Caco-2 (cell line): ENCODE data around the gene PAPPA. TPM values are rescaled to one million over a fixed set of nuclear protein-coding genes. Genes with fewer than 3 reads are reported as not detected.

Experiments used
- BruUV-seq: library from RNA; stranded (reverse); fragments of 400-500 nt; replicated peaks from 2 replicates; lab custom pipeline; 2021; lab: Mats Ljungman, UMichigan
- CTCF ChIA-PET: fragments of 300-600 bp; sonication (Branson Sonifier 250); formaldehyde crosslinking; loops from one replicate; lab custom pipeline; 2022; ENCODE audit warnings: antibody characterized with exemption; lab: Charles Lee
- POLR2A ChIA-PET: fragments of 300-600 bp; sonication (Branson Sonifier 250); formaldehyde crosslinking; loops from one replicate; lab custom pipeline; 2022; ENCODE audit warnings: antibody characterized with exemption; lab: Charles Lee
- DNase-seq, 2 experiments: peaks; one replicate each; pipeline versions ENCODE4 v3.0.0 to v3.0.0-alpha.2; 2020 to 2022
- H3K27me3 ChIP-seq: replicated peaks from 2 replicates; pipeline ENCODE4 v1.6.0; 2011; ENCODE audit warnings: low read length; ENCODE audit not compliant: control insufficient read depth, insufficient read depth
- H3K36me3 ChIP-seq: 2 replicates; pipeline ENCODE4 v1.5.1; 2011; ENCODE audit warnings: low read length; ENCODE audit not compliant: control insufficient read depth, insufficient read depth
- H3K4me1 ChIP-seq: fragments of 250-450 bp; sonication (Bioruptor Pico); 2 replicates; pipeline ENCODE4 v1.5.1; 2020; ENCODE audit warnings: mild to moderate bottlenecking
- H3K4me3 ChIP-seq: 2 replicates; pipeline ENCODE4 v1.5.1; 2011; ENCODE audit warnings: low read depth, mild to moderate bottlenecking, control low read depth, low read length
- H3K9me3 ChIP-seq: fragments of 250-450 bp; sonication (Bioruptor Pico); 2 replicates; pipeline ENCODE4 v1.5.1; 2020; ENCODE audit warnings: mild to moderate bottlenecking, moderate library complexity
- H3K27ac Mint-ChIP-seq: one replicate; pipeline ENCODE4 v1.8.0; 2022; ENCODE audit warnings: mixed read lengths; ENCODE audit not compliant: unreplicated experiment
- H3K27me3 Mint-ChIP-seq: one replicate; pipeline ENCODE4 v1.8.0; 2022; ENCODE audit warnings: mixed read lengths; ENCODE audit not compliant: insufficient read depth, unreplicated experiment
- H3K36me3 Mint-ChIP-seq: one replicate; pipeline ENCODE4 v1.8.0; 2022; ENCODE audit warnings: mild to moderate bottlenecking, mixed read lengths; ENCODE audit not compliant: insufficient read depth, unreplicated experiment
- H3K4me1 Mint-ChIP-seq: one replicate; pipeline ENCODE4 v1.8.0; 2022; ENCODE audit warnings: low read depth, mixed read lengths; ENCODE audit not compliant: unreplicated experiment
- H3K4me3 Mint-ChIP-seq: one replicate; pipeline ENCODE4 v1.8.0; 2022; ENCODE audit warnings: mild to moderate bottlenecking, moderate library complexity, mixed read lengths; ENCODE audit not compliant: unreplicated experiment
- H3K9me3 Mint-ChIP-seq: one replicate; pipeline ENCODE4 v1.8.0; 2022; ENCODE audit warnings: mixed read lengths; ENCODE audit not compliant: unreplicated experiment
- CTCF ChIP-seq, 2 experiments: fragments of 200-600 bp in 1 of 2; IDR thresholded peaks; 1 replicate in 1 of 2; 2 replicates in 1 of 2; pipeline versions ENCODE4 v1.5.1 to v1.8.0; 2011 to 2022; ENCODE audit warnings: antibody characterized with exemption in 1 of 2, control low read depth in 1 of 2, inconsistent platforms in 1 of 2, low read depth in 1 of 2, low read length in 1 of 2, mild to moderate bottlenecking in 1 of 2, moderate library complexity in 1 of 2; ENCODE audit not compliant: insufficient read depth in 1 of 2, severe bottlenecking in 1 of 2, unreplicated experiment in 1 of 2
- intact Hi-C: fragments of 100-400 bp; cut with micrococcal nuclease; formaldehyde crosslinking; loops from one replicate; pipeline ENCODE4 v1.10.0; 2022; ENCODE audit not compliant: unreplicated experiment
- total RNA-seq: library from RNA; stranded (reverse); gene quantifications from 2 replicates; pipeline ENCODE4 v1.2.3, GENCODE V29; 2022

The PAPPA gene
- total RNA-seq, 1 experiment from 2014 or later = not detected

- no peak for TF ChIP-seq CTCF (IDR thresholded peaks at IDR 0.05; ENCODE audit: insufficient read depth in 1 of 2, low read depth in 1 of 2, low read length in 1 of 2, severe bottlenecking in 1 of 2, unreplicated experiment in 1 of 2)
- Histone ChIP-seq H3K4me3 (no peak overlapping the region), H3K9me3 (no peaks in the 10 kb centered on the region), H3K4me1 (no peaks in the 10 kb centered on the region), H3K36me3 (no peaks in the 10 kb centered on the region), H3K27me3 (no peaks in the 10 kb centered on the region)
- H3K4me3 Mint-ChIP-seq = no peak overlapping the region
- no peak for DNase-seq
- ChIA-PET CTCF (no interaction called here), POLR2A (no interaction called here)
- no TSS peak for BruUV-seq
- no peaks in the 10 kb centered on the region for H3K36me3 Mint-ChIP-seq
- H3K27me3 Mint-ChIP-seq = peaks cover 9% of the 10 kb centered on the region
- H3K27ac Mint-ChIP-seq = no peak overlapping the region
- intact Hi-C loops = no loop called here
- no peaks in the 10 kb centered on the region for H3K9me3 Mint-ChIP-seq
- H3K4me1 Mint-ChIP-seq = no peaks in the 10 kb centered on the region
Observed at GRCh38 chr9:116208417-116209232, 55.0 kb downstream of the PAPPA start.

- no peaks in the 10 kb centered on the region for H3K9me3 ChIP-seq
- ChIA-PET POLR2A (no interaction called here), CTCF (no interaction called here)
- peaks cover 7% of the 10 kb centered on the region for H3K27me3 Mint-ChIP-seq
- no peaks in the 10 kb centered on the region for H3K9me3 Mint-ChIP-seq
- BruUV-seq = no TSS peak
- no peak overlapping the region for H3K4me3 ChIP-seq
- intact Hi-C loops = no loop called here
- no peaks in the 10 kb centered on the region for H3K36me3 Mint-ChIP-seq
- no peaks in the 10 kb centered on the region for H3K36me3 ChIP-seq
- no peaks in the 10 kb centered on the region for H3K4me1 ChIP-seq
- H3K27me3 ChIP-seq = no peaks in the 10 kb centered on the region
- DNase-seq = no peak
- no peak overlapping the region for H3K27ac Mint-ChIP-seq
- no peak for TF ChIP-seq CTCF (IDR thresholded peaks at IDR 0.05; ENCODE audit: insufficient read depth in 1 of 2, low read depth in 1 of 2, low read length in 1 of 2, severe bottlenecking in 1 of 2, unreplicated experiment in 1 of 2)
- H3K4me1 Mint-ChIP-seq = no peaks in the 10 kb centered on the region
- no peak overlapping the region for H3K4me3 Mint-ChIP-seq
Observed at GRCh38 chr9:116209414-116210116, 56.0 kb downstream of the PAPPA start.

- POLR2A ChIA-PET = no interaction called here
- no peaks in the 10 kb centered on the region for H3K4me1 Mint-ChIP-seq
- TF ChIP-seq CTCF (IDR thresholded peaks at IDR 0.05; ENCODE audit: insufficient read depth in 1 of 2, low read depth in 1 of 2, low read length in 1 of 2, severe bottlenecking in 1 of 2, unreplicated experiment in 1 of 2) = no peak
- no TSS peak for BruUV-seq
- DNase-seq = no peak
- H3K4me3 ChIP-seq = no peak overlapping the region
- H3K27ac Mint-ChIP-seq = no peak overlapping the region
- H3K9me3 ChIP-seq = no peaks in the 10 kb centered on the region
- H3K4me1 ChIP-seq = no peaks in the 10 kb centered on the region
- no peaks in the 10 kb centered on the region for H3K9me3 Mint-ChIP-seq
- no peaks in the 10 kb centered on the region for H3K36me3 ChIP-seq
- H3K27me3 ChIP-seq = no peaks in the 10 kb centered on the region; the same call in 1 of the 2 replicates
- H3K4me3 Mint-ChIP-seq = no peak overlapping the region
- peaks cover 7% of the 10 kb centered on the region for H3K27me3 Mint-ChIP-seq
- H3K36me3 Mint-ChIP-seq = peaks cover 5% of the 10 kb centered on the region
- intact Hi-C loops = no loop called here
- CTCF ChIA-PET = no interaction called here
Observed at GRCh38 chr9:116212986-116213692, 59.5 kb downstream of the PAPPA start.
